D721Med (cell line): Measurements from ENCODE around the gene PHYKPL.

Source experiments
- DNase-seq: peaks from one replicate; pipeline ENCODE4 v3.0.0; 2011; ENCODE audit warnings: low spot score; ENCODE audit not compliant: insufficient read length
- FAIRE-seq: peaks from 2 replicates; lab custom pipeline; 2011; peaks lifted over from hg19 to GRCh38; lab: Jason Lieb, UNC
- TF ChIP-seq, protein P1 (sequence below): IDR thresholded peaks from 2 replicates; pipeline ENCODE4 v1.5.1; 2012; ENCODE audit warnings: mild to moderate bottlenecking, control low read depth; ENCODE audit not compliant: insufficient read depth; ENCODE audit errors: missing control alignments

Gene PHYKPL

DNA sequence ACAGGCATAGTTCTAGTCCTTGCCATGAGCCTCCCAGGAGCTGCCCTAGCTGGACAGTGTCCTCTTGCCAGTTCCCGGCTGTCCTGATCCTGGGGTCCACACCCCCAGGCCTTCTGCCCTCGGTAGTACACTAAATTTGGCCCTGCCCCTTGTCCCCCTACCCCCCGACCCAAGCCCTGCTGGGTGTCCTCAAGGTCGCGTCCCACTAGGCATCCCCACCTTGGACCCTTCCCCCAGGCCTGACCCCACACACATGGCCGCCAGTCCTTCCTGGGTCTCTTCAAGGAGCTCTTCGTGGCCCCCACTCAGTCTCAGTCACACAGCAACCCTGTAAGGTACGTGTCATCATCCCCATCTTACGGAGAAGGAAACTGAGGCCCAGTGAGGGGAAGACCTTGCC lies 40.0 kb upstream of the PHYKPL start:
- no peak for FAIRE-seq
- TF ChIP-seq, protein P1, sequence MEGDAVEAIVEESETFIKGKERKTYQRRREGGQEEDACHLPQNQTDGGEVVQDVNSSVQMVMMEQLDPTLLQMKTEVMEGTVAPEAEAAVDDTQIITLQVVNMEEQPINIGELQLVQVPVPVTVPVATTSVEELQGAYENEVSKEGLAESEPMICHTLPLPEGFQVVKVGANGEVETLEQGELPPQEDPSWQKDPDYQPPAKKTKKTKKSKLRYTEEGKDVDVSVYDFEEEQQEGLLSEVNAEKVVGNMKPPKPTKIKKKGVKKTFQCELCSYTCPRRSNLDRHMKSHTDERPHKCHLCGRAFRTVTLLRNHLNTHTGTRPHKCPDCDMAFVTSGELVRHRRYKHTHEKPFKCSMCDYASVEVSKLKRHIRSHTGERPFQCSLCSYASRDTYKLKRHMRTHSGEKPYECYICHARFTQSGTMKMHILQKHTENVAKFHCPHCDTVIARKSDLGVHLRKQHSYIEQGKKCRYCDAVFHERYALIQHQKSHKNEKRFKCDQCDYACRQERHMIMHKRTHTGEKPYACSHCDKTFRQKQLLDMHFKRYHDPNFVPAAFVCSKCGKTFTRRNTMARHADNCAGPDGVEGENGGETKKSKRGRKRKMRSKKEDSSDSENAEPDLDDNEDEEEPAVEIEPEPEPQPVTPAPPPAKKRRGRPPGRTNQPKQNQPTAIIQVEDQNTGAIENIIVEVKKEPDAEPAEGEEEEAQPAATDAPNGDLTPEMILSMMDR: no peak
- no peak for DNase-seq

DNA sequence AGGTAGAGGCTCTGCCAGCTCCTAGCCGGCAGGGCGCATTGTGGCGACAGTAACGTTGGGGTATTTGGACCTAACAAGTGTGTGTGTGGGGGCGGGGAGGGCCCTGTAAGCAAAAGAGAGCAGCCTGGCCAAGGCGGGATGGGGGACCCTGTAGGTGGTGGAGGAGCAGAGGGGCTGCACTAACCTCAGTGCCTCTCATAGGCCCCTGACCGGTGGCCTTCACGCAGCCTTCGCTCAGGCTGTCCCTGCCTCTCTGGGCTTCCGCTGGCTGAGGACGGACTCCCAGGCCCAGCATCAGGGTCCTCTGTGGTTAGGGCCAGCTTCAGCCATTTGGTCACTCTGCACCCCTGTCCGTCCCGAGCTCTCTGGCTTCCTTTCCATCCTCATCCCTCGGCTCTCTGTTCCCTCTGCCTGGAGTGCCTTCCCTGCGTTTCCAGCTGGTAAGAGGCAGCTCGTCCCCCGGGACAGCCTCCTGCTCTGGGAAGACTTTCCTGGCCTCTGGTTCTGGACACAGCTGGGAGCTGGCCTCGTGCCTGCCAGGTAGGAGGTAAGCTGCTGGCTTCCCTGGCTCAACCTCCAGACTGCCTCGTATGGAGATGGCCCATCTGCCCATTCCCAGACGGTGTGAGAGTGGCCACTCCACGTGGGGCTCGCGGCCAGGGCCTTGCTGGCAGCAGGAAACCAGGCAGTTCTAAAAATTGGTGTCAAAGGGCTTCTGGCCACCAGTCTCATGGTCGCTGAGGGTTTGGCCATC lies 39.3 kb upstream of the PHYKPL start:
- FAIRE-seq (no peak), DNase-seq (no peak)
- TF ChIP-seq, protein P1: no peak

DNA sequence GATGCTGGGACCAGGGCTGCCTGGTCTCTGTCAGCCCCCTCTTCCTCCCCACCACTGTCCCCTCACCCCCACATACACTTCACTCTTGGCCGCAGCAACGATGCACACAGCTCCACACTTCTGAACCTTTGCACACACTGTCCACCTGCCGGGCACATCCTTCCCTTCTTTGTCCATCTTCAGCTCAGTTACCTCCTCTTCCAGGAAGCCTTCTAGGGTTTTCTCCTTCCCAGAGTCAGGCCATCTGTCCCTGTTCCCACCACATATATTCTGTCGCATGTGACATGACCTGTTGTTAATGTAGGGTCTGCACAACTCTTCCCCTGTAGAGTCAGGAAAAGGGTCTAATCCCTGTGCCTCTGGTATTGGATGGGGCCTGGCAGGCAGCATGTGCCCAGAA lies 38.6 kb upstream of the PHYKPL start:
- no peak for DNase-seq
- FAIRE-seq: no peak
- TF ChIP-seq, protein P1: no peak

DNA sequence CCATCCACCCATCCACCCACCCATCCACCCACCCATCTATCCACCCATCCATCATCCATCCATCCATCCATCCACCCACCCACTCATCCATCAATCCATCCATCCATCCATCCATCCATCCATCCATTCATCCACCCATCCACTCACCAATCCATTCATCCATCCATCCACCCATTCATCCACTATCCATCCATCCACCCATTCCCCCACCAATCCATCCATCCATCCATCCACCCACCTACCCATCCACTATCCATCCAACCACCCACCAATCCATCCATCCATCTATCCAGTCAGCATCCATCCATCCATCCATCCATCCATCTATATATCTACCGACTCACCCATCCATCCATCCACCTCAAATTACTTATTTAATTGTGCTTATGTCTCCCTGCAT lies 36.9 kb upstream of the PHYKPL start:
- DNase-seq (no peak), FAIRE-seq (no peak)
- TF ChIP-seq, protein P1: no peak

DNA sequence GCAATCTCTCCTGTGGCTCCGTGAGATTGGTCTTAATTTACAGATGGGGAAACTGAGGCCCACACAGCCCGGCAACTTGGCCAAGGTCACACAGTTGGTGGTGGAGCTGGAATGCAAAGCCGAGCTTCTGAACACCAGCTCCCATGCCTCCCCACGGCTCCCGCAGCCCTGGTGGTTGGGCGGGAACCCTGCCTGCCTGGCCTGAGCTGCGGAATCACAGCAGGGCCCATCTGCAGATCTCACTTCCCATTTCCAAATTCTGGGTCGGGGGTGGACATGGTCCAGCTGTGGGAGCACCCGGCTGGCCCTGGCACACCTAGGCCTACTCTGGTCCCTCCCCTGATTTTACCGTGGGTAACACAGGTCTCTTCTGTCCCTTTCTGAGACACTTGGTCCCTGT lies 35.3 kb upstream of the PHYKPL start:
- no peak for DNase-seq
- TF ChIP-seq, protein P1: no peak
- no peak for FAIRE-seq

DNA sequence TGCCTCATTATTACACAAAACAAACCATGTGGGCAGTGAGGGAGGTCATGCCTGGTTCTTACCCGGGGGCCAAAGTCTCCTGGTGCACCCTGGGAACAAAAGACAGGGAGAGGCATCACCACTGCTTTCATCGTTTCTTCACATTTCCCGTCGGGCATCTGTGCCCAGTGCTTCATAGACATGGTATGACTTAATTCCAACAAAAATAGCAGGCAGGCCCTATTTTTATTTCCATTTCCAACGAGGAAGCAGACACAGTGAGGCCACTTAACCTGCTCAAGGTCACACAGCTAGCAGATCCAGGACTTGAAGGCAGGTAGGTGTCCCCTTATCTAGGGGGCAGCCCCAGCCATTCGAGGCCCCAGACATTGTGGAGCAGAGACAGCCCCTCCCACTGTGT lies 34.6 kb upstream of the PHYKPL start:
- no peak for DNase-seq
- TF ChIP-seq, protein P1: no peak
- FAIRE-seq: no peak

DNA sequence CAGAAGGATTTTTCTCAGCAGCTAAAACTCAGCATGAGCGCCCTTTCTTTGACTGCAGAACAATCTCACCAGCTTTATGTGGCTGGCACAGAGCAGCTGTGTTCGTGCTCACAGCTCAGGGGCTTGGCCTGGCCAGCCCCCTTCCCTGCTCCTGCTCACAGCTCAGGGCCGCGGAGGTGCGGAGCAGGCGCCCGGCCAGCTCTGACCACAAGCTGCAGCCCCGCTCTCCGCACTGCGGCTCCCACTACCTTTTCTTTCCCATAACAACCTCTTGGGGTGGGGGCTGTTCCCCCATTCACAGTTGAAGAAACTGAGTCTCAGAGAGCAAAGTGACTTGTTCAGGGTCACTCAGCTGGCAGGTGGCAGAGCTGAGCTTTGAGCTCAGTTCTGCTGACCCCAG lies 34.0 kb upstream of the PHYKPL start:
- no peak for DNase-seq
- no peak for FAIRE-seq
- TF ChIP-seq, protein P1: no peak
